Measurements from ENCODE around the gene PDS5B.
"Not testable (repeated sequence)": the region's sequence is repeated elsewhere in the genome, so short reads cannot be mapped to it uniquely, and the experiment has no call there.

Gene PDS5B, protein sequence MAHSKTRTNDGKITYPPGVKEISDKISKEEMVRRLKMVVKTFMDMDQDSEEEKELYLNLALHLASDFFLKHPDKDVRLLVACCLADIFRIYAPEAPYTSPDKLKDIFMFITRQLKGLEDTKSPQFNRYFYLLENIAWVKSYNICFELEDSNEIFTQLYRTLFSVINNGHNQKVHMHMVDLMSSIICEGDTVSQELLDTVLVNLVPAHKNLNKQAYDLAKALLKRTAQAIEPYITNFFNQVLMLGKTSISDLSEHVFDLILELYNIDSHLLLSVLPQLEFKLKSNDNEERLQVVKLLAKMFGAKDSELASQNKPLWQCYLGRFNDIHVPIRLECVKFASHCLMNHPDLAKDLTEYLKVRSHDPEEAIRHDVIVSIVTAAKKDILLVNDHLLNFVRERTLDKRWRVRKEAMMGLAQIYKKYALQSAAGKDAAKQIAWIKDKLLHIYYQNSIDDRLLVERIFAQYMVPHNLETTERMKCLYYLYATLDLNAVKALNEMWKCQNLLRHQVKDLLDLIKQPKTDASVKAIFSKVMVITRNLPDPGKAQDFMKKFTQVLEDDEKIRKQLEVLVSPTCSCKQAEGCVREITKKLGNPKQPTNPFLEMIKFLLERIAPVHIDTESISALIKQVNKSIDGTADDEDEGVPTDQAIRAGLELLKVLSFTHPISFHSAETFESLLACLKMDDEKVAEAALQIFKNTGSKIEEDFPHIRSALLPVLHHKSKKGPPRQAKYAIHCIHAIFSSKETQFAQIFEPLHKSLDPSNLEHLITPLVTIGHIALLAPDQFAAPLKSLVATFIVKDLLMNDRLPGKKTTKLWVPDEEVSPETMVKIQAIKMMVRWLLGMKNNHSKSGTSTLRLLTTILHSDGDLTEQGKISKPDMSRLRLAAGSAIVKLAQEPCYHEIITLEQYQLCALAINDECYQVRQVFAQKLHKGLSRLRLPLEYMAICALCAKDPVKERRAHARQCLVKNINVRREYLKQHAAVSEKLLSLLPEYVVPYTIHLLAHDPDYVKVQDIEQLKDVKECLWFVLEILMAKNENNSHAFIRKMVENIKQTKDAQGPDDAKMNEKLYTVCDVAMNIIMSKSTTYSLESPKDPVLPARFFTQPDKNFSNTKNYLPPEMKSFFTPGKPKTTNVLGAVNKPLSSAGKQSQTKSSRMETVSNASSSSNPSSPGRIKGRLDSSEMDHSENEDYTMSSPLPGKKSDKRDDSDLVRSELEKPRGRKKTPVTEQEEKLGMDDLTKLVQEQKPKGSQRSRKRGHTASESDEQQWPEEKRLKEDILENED (N-terminal part only)

GRCh38 chr13:32586080-32586900, at the start of gene PDS5B:
Gene PDS5B (plus strand): TSS chr13:32586452. CDS start chr13:32648773, 62,321 bp downstream.
- peak; percentile 84 to 87 for DNase-seq (ENCODE audit: low read depth in 2 of 2)

GRCh38 chr13:32537580-32538142, 48.6 kb upstream of the PDS5B start:
- DNase-seq (ENCODE audit: low read depth in 2 of 2), result peak in 1 of 2 donors; percentile 12

- peak in 1 of 2 donors; percentile 1 for DNase-seq (ENCODE audit: low read depth in 2 of 2)
Measured at GRCh38 chr13:32538143-32538620, 48.1 kb upstream of the PDS5B start.

GRCh38 chr13:32538621-32539246, 47.5 kb upstream of the PDS5B start, which contains the start of gene N4BP2L2:
Gene N4BP2L2 (minus strand): TSS chr13:32538795. CDS start chr13:32537027, 1,768 bp downstream.
- peak; percentile 68 to 86 for DNase-seq (ENCODE audit: low read depth in 2 of 2)

GRCh38 chr13:32542221-32542620, 44.0 kb upstream of the PDS5B start:
- DNase-seq (ENCODE audit: low read depth in 2 of 2), result no peak

GRCh38 chr13:32545083-32545482, 41.2 kb upstream of the PDS5B start:
- DNase-seq (ENCODE audit: low read depth in 2 of 2), result no peak

- DNase-seq (ENCODE audit: low read depth in 2 of 2), result no peak
Measured at GRCh38 chr13:32548837-32549236, 37.4 kb upstream of the PDS5B start.

DNA sequence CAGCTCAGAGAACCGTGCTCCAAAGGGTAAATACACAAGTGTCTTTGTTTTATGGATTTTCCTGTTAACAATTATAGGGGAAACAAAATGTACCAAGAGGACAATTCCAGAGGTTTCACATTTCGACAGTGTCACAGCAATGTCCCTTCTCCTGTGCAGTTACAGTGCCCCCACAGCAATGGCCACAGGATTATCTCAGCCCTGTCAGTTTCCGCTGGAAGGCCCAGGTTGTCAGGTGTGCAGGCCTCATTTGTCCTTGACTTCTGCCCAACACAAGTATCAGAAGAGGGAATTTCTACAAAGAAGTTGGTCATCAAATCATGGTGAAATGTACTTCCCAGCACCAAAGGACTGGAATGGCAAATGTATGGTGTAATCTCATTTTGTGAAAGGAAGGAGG, 36.5 kb upstream of the PDS5B start:
- no peak for DNase-seq (ENCODE audit: low read depth in 2 of 2)

DNA sequence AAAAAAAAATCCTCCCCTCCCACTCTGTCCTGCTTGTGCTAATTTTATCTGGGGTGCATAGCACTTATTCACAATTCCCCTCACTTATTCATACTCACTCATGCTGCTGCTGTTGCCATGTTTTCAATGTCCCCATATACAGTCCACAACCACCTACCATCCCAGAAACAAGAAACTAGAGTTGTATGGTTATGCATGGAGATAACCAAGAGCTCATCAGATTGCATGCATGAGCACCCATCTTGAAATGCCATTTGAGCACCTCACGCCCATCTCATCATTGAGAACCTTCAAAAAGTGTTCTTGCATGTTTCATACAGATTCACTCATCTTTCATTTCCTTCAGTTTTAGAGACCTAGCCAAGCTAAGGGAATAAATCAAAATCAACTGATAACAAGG, 32.5 kb upstream of the PDS5B start:
- no peak for DNase-seq (ENCODE audit: low read depth in 2 of 2)

GRCh38 chr13:32555613-32556012, 30.6 kb upstream of the PDS5B start:
- DNase-seq (ENCODE audit: low read depth in 2 of 2), result no peak

GRCh38 chr13:32560842-32561241, 25.4 kb upstream of the PDS5B start:
- DNase-seq (ENCODE audit: low read depth in 2 of 2), result not testable (repeated sequence)

GRCh38 chr13:32575687-32576086, 10.6 kb upstream of the PDS5B start:
- not testable (repeated sequence) for DNase-seq (ENCODE audit: low read depth in 2 of 2)

DNA sequence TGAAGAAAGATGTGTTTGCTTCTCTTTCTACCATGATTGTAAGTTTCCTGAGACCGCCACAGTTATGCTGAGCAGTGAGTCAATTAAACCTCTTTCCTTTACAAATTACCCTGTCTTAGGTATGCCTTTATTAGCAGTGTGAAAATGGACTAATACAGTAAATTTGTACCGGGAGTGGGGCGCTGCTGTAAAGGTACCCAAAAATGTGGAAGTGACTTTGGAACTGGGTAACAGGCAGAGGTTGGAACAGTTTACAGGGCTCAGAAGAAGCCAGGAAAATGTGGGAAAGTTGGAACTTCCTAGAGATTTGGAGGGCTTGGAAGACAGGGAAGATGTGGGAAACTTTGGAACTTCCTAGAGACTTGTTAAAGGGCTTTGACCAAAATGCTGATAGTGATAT, 9.2 kb upstream of the PDS5B start:
- no peak for DNase-seq (ENCODE audit: low read depth in 2 of 2)

- no peak for DNase-seq (ENCODE audit: low read depth in 2 of 2)
Measured at GRCh38 chr13:32581177-32581786, 5.0 kb upstream of the PDS5B start.

GRCh38 chr13:32582281-32582680, 4.0 kb upstream of the PDS5B start:
- no peak for DNase-seq (ENCODE audit: low read depth in 2 of 2)

DNA sequence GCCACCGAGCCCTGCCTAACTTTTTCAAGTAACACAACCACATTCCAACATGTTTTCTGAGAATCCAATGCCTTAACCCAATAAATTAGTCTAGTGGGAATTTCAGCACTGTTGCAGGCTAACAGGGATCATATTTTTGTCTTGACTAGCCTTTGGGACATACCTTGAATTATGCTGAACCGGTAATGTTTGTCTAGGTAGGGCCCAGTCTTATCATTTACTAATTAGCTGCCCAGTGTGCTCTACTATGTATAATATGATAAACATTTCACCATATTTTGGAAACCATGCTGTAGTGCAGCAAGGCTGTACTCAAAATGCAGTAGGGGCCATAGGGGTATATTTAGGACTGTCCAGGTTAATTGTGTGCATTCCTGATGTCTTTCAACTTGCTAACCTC, 3.3 kb upstream of the PDS5B start:
- DNase-seq (ENCODE audit: low read depth in 2 of 2), result no peak

DNA sequence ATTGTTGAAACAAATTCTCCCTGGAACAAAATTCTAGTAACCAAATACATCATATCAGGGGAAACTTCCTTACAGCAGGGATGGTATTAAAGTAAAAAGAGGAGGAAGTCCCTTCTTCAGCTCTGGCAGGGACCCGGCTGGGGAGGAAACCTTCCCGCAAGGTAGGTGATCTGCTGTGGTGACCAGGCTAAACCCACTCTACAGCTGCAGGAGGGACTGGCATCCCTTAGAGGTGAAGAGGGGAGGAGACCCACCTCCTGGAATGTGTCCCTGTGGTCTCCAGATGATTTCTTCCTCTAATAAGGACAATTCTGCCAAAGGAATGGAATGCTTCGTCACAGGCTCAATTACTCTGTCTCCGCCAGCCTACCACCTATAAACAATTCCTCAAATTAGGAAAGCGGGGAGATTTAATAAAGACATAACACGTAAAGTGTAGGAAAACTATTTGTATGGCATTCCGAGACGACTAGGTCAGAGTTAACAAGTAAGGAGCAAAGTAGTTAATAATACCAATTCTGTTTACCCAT, 637 bp upstream of the PDS5B start:
- no peak for DNase-seq (ENCODE audit: low read depth in 2 of 2)

DNA sequence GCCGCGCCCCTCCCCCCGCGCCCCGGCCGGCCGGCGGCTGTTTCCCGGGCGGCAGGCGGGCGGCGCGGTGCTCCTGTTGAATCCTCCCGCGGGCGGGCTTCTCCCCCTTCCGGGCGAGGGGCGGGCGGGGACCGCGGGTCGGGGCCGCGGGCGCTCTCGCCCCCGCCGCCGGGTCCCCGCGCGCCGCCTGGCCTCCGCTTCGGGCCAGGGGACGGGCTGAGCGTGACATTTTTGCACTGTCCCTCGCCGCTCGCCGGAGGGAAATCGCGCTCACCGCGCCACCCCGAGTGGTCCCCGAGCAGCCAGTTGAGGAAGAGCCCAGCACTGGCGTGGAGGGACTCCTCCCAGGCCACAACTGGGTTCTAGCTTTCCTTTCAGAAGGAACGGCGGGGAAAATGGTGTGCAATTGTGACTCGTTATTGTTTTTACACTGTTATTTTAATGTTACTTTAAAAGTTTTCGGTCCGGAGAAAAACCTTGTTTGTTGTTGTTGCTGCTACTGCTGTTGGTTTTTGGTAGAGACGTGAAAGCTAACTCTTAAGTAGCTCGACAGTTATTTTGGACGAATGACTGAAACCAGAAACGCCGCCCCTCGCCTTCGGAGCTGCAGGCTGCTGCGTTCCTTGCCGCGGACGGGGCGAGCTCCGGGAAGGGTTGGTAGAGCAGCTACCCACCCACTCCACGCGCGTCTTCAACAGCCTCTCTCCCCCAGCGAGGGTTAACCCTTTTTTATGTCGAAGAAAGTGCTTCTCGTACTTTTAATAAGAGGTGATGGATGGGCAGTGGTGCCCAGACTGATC, 959 bp downstream of the PDS5B start:
- peak; percentile 14 to 25 for DNase-seq (ENCODE audit: low read depth in 2 of 2)

All from activated CD8-positive, alpha-beta memory T cell treated with anti-CD3 and anti-CD28 coated beads for 4 hours (primary cell).